GM12874 (cell line): ENCODE measurements around the gene COX6A2.

Experiments
- TF ChIP-seq, protein P1 (sequence below): IDR thresholded peaks from 2 replicates; pipeline ENCODE4 v1.5.1; 2011; ENCODE audit warnings: low read depth, mild to moderate bottlenecking, control low read depth, low read length, moderate library complexity; ENCODE audit not compliant: insufficient read depth

COX6A2 gene

DNA sequence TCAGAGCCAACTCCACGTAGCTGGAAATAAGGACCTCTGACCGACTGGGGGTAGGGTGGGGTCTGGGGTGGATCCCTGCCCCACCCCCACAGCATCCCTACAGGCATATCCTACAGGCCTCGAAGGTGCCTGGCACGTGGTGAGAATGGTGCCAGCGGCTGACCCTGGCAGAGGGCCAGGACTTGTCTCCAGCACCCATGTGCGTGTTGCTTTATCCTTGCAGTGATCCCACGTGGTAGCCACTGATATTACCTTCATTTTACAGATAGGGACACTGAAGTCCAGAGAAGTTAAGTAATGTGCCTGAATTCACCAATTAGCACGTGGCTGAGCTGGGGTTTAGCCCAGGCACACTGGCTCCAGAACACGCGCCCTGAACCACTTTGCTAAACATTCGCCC, 26.7 kb downstream of the COX6A2 start:
- TF ChIP-seq, protein P1, sequence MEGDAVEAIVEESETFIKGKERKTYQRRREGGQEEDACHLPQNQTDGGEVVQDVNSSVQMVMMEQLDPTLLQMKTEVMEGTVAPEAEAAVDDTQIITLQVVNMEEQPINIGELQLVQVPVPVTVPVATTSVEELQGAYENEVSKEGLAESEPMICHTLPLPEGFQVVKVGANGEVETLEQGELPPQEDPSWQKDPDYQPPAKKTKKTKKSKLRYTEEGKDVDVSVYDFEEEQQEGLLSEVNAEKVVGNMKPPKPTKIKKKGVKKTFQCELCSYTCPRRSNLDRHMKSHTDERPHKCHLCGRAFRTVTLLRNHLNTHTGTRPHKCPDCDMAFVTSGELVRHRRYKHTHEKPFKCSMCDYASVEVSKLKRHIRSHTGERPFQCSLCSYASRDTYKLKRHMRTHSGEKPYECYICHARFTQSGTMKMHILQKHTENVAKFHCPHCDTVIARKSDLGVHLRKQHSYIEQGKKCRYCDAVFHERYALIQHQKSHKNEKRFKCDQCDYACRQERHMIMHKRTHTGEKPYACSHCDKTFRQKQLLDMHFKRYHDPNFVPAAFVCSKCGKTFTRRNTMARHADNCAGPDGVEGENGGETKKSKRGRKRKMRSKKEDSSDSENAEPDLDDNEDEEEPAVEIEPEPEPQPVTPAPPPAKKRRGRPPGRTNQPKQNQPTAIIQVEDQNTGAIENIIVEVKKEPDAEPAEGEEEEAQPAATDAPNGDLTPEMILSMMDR, result no peak

DNA sequence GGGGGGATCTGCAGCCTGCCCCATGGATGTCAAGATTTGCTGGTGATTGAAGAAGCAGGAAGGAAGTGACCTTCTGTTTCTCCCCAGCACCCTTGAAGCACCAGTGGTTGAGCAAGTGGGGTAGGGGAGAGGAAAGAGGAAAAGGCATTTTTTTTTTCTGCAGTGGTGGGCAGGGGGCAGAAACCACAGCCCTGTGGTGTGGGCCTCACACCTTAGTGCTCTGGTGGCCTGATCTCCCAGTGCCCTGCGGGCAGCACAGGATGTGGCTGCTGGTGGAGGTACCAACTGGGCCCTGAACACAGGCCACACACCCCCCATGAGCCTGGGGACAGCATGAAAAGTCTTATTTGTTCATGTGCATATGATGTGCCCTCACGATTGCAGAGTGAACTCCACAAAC, 28.0 kb downstream of the COX6A2 start:
- TF ChIP-seq, protein P1, result no peak

DNA sequence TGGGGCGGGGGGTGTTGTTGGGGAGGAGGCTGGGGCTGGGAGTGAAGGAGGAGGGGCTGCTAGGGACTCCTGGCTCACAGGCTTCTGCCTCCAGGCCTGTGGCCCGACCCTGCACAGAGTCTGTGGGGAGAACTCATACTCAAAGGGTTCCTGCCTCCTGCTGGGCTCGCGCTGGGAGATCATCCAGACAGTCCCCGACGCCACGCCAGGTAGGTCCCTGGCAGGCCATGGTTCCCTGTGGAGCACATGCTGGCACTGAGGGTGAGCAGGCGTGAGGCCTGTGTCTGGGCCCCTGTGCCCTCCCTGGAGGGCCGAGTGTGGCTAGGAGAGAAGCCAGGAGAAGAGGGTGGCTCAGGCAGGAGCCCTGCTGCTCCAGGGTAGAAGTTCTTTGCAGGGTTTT, 30.5 kb downstream of the COX6A2 start:
- TF ChIP-seq, protein P1, result no peak

DNA sequence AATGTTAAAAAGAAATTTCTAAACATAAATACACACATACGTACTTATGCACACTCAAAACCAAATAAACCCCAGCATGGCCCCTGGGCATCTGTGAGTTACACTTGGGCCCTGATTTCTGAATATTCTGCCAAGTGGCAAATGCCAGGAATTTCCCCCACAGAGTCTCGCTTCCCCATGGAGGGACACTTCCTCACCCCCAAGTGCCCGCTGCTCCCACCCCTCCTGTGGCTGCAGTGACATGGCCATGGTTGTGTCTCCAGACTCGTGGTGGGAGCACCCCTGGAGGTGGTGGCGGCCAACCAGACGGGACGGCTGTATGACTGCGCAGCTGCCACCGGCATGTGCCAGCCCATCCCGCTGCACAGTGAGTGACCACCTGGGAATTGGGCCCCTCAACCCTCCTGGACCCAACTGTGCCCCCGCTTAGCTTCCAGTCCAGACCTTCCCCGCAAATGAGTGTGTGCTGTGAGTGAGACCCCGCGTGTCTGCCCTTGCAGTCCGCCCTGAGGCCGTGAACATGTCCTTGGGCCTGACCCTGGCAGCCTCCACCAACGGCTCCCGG, 31.0 kb downstream of the COX6A2 start:
- TF ChIP-seq, protein P1, result no peak

DNA sequence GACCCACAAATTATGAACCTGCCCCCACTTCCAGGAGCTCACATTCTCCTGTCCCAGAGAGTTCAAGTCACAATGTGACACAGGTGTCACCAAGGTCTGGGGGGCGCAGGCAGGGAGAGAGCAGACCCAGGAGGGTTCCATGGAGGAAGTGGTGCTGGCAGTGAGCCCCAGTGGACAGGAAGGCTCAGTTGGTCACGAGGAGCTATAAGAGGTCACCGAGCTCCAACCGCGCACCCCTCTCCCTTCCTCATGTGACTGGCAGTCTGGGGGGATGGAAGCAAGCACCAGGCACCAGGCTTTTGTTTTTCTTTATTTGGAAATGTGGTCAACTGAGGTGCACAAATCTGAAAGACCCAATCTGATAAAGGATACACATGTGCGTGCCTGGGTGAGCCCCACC, 32.5 kb downstream of the COX6A2 start:
- TF ChIP-seq, protein P1, result no peak

DNA sequence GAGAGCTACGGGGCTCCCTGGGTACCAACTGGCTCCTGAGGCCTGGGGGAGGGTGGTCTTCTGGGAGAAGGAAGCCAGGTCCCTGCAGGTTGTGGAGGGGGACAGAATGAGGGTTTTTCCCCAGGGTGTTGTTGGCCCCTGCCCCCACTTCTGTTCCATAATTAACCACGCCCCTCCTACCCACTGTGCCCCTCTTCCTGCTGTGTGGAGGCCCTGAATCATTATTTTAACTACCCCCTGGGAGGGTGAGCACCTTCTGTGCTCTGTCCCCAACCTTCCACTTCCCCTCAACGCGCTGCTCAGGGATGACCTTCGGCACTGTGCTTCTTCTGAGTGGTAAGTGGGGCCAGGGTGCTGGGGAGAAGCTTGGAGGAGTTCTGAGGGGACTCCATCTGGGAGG, 35.1 kb downstream of the COX6A2 start, which contains the start of gene ITGAD:
Gene ITGAD (plus strand): TSS at position 280 of the 400 bp plus-strand sequence. CDS start 26 bp downstream, at position 306.
- TF ChIP-seq, protein P1, result no peak

DNA sequence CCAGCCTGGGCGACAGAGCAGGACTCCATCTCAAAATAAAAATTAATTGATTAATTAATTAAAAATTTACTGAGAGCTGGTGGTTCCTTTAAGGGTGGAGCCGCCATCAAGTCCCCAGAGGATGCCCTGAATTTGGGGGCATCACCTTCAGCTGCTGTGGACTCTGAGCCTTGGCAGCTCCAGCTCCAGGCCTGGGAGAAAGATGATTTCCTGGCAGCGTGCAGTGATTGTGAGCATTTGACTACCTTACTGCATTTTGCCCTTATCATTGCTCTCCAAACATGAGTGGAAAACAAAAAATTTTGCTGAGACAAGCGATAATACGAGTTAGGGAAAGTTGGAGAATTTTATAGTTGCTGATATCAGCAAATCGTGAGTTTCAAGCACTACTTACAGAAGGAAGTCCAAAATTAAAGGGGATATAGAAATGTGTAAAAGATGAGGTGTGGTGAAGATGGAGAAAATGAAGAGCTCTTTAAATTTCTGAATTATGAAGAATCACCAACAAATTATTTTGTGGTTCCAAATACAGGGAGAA, 37.6 kb downstream of the COX6A2 start:
- TF ChIP-seq, protein P1, result no peak
